Endothelial cell of umbilical vein (primary cell): ENCODE results near the gene PTBP3. TPM values are rescaled to one million over a fixed set of nuclear protein-coding genes. Genes with fewer than 3 reads are reported as not detected.

Experiments used
- BruUV-seq: library from RNA; stranded (reverse); fragments of 400-500 nt; replicated peaks from 2 replicates; lab custom pipeline; 2021; lab: Mats Ljungman, UMichigan
- CTCF ChIA-PET: fragments of 300-600, 350-600 bp; sonication (Branson Sonifier 250); formaldehyde crosslinking; loops from one replicate; lab custom pipeline; 2021; ENCODE audit warnings: antibody characterized with exemption, inconsistent platforms; lab: Charles Lee
- POLR2A ChIA-PET: fragments of 300-600, 350-600 bp; sonication (Branson Sonifier 250); formaldehyde crosslinking; loops from one replicate; lab custom pipeline; 2021; ENCODE audit warnings: antibody characterized with exemption, inconsistent platforms; lab: Charles Lee
- DNase-seq: peaks from one replicate; pipeline ENCODE4 v3.0.0-alpha.2; 2011; ENCODE audit warnings: low read depth, low spot score
- FAIRE-seq: peaks from 2 replicates; lab custom pipeline; 2011; peaks lifted over from hg19 to GRCh38; lab: Jason Lieb, UNC
- H2AFZ ChIP-seq: 2 replicates; pipeline ENCODE4 v1.6.0; 2012; ENCODE audit warnings: low read depth, low read length, control low read depth, inconsistent platforms
- H3K27ac ChIP-seq: 2 replicates; pipeline ENCODE4 v1.5.1; 2011; ENCODE audit warnings: low read depth, mild to moderate bottlenecking, control low read depth, low read length, moderate library complexity; ENCODE audit not compliant: insufficient read depth
- H3K27me3 ChIP-seq, 2 experiments: 2 replicates each; pipeline versions ENCODE4 v1.6.0 to v1.6.1; 2011; ENCODE audit warnings: low read length in 2 of 2, mixed read lengths in 1 of 2; ENCODE audit not compliant: control insufficient read depth in 2 of 2, insufficient read depth in 2 of 2
- H3K36me3 ChIP-seq, 2 experiments: 2 replicates in 1 of 2; 3 replicates in 1 of 2; pipeline ENCODE4 v1.5.1; 2011; ENCODE audit warnings: low read length in 2 of 2, mild to moderate bottlenecking in 1 of 2, moderate library complexity in 1 of 2; ENCODE audit not compliant: control insufficient read depth in 2 of 2, insufficient read depth in 2 of 2; ENCODE audit errors: extremely low read depth in 1 of 2
- H3K4me1 ChIP-seq: 3 replicates; pipeline ENCODE4 v1.5.1; 2011; ENCODE audit warnings: mild to moderate bottlenecking, low read length; ENCODE audit not compliant: control insufficient read depth, insufficient read depth; ENCODE audit errors: extremely low read depth
- H3K4me2 ChIP-seq: 2 replicates; pipeline ENCODE4 v1.6.1; 2011; ENCODE audit warnings: low read length, control low read depth, mixed read lengths; ENCODE audit not compliant: insufficient read depth
- H3K4me3 ChIP-seq, 3 experiments: fragments of 200-600 bp in 1 of 3; sonication (generic), shearing (Covaris generic) in 1 of 3; replicated peaks in 1 of 3; 2 replicates each; pipeline ENCODE4 v1.5.1; 2011 to 2016; ENCODE audit warnings: control low read depth in 3 of 3, low read length in 3 of 3, mild to moderate bottlenecking in 2 of 3, inconsistent platforms in 1 of 3, low read depth in 1 of 3, moderate library complexity in 1 of 3; ENCODE audit not compliant: insufficient read depth in 1 of 3
- H3K79me2 ChIP-seq: 2 replicates; pipeline ENCODE4 v1.6.0; 2012; ENCODE audit warnings: low read length, inconsistent platforms; ENCODE audit not compliant: control insufficient read depth, insufficient read depth
- H3K9ac ChIP-seq: replicated peaks from 2 replicates; pipeline ENCODE3; 2011; ENCODE audit warnings: low read length, control low read depth; ENCODE audit not compliant: insufficient read depth; ENCODE audit errors: extremely low read depth
- H3K9me1 ChIP-seq: replicated peaks from 3 replicates; pipeline ENCODE4 v1.6.0; 2011; ENCODE audit warnings: mild to moderate bottlenecking, low read length; ENCODE audit not compliant: control insufficient read depth, insufficient read depth; ENCODE audit errors: extremely low read depth
- H3K9me3 ChIP-seq: replicated peaks from 2 replicates; pipeline ENCODE4 v1.5.1; 2012; ENCODE audit warnings: low read length, inconsistent platforms; ENCODE audit not compliant: control insufficient read depth, insufficient read depth
- H4K20me1 ChIP-seq: replicated peaks from 2 replicates; pipeline ENCODE3; 2011; ENCODE audit warnings: mild to moderate bottlenecking, low read length; ENCODE audit not compliant: control insufficient read depth, insufficient read depth; ENCODE audit errors: extremely low read depth
- EZH2 ChIP-seq: IDR thresholded peaks from 2 replicates; pipeline ENCODE4 v1.6.1; 2012; ENCODE audit warnings: borderline replicate concordance, low read depth, mild to moderate bottlenecking, moderate library complexity, low read length, inconsistent platforms; ENCODE audit not compliant: severe bottlenecking
- FOS ChIP-seq: IDR thresholded peaks from 2 replicates; pipeline ENCODE4 v1.6.1; 2011; ENCODE audit warnings: mild to moderate bottlenecking, low read length, moderate library complexity, borderline replicate concordance; ENCODE audit not compliant: insufficient read depth
- GATA2 ChIP-seq: IDR thresholded peaks from 2 replicates; pipeline ENCODE4 v1.7.0; 2011; ENCODE audit warnings: low read depth, mild to moderate bottlenecking, moderate library complexity, mixed read lengths, low read length; ENCODE audit not compliant: insufficient read length, insufficient read depth
- JUN ChIP-seq: IDR thresholded peaks from 2 replicates; pipeline ENCODE4 v1.6.1; 2011; ENCODE audit warnings: borderline replicate concordance, low read depth; ENCODE audit not compliant: insufficient read length, insufficient read depth
- MAX ChIP-seq: IDR thresholded peaks from 2 replicates; pipeline ENCODE4 v1.6.1; 2011; ENCODE audit not compliant: insufficient read depth, insufficient read length
- MYC ChIP-seq: IDR thresholded peaks from one replicate; pipeline ENCODE4 v1.6.1; 2011; ENCODE audit warnings: mild to moderate bottlenecking, low read depth, low read length
- POLR2A ChIP-seq: IDR thresholded peaks from 2 replicates; pipeline ENCODE4 v1.6.1; 2012; ENCODE audit warnings: low read depth, mild to moderate bottlenecking, control low read depth, low read length
- POLR2AphosphoS5 ChIP-seq: IDR thresholded peaks from 2 replicates; pipeline ENCODE4 v1.6.1; 2012; ENCODE audit warnings: low read depth, mild to moderate bottlenecking, control low read depth, low read length, moderate library complexity; ENCODE audit not compliant: insufficient read depth
- dilution Hi-C: fragments of 300-500 bp; cut with MboI; formaldehyde crosslinking; loops from one replicate; pipeline ENCODE4 v1.15.0; 2019; ENCODE audit warnings: low sequenced_read_pairs; ENCODE audit not compliant: extremely low pct_ligation_motif_present
- intact Hi-C: fragments of 100-400 bp; cut with micrococcal nuclease; formaldehyde crosslinking; loops from one replicate; pipeline ENCODE4 v1.10.0; 2022
- polyA plus RNA-seq, 4 experiments: library from polyadenylated mRNA; depleted of rRNA in 3 of 4; stranded (reverse) in 3 of 4; unstranded in 1 of 4; fragments of >200 nt; gene quantifications; 2 replicates each; pipeline versions ENCODE4 v1.2.1 to v1.2.3, GENCODE V29; 2011 to 2012; ENCODE audit warnings: missing spikeins in 1 of 4
- total RNA-seq: library from RNA; stranded (reverse); gene quantifications from 2 replicates; pipeline ENCODE4 v1.2.3, GENCODE V29; 2021
- TF ChIP-seq, protein P1 (sequence below), 2 donors: IDR thresholded peaks; 1 replicate in 1 of 2; 2 replicates in 1 of 2; pipeline ENCODE4 v1.5.1; 2011; ENCODE audit warnings: low read length in 2 of 2, mild to moderate bottlenecking in 2 of 2, moderate library complexity in 2 of 2, control low read depth in 1 of 2, inconsistent platforms in 1 of 2, low read depth in 1 of 2; ENCODE audit not compliant: insufficient read depth in 1 of 2; ENCODE audit errors: extremely low read depth in 1 of 2

Gene PTBP3
- total and polyA plus RNA-seq, 2 donors (not counting 3 experiments of a cell fraction or from before 2014, with no cell fraction given) = 42.4 to 75.0 TPM

DNA sequence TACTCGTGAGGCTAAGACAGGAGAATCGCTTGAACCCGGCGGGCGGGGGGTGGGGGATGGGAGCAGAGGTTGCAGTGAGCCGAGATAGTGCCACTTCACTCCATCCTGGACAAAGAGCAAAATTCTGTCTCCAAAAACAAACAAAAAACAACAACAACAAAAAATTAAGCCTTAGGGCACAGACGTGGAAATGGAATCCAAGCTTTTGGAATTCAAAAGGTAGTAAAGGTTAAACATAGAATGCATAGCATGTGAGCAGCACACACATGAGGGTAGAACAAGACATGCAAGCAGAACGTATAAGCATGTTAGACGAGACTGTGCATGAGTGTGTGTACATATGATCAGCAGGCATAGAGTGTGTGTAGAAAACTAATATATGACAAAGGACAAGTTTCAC is 68.0 kb downstream of the PTBP3 start:
- no TSS peak for BruUV-seq

More for the DNA sequence above, 68.0 kb downstream of the PTBP3 start:
- Histone ChIP-seq H3K9me3 (no peaks in the 10 kb centered on the region), H3K9ac (no peak overlapping the region), H3K27ac (no peak overlapping the region), H3K4me1 (no peaks in the 10 kb centered on the region), H3K27me3 (no peaks in the 10 kb centered on the region), H3K4me3 (no peak overlapping the region), H4K20me1 (no peaks in the 10 kb centered on the region), H2AFZ (no peak overlapping the region), H3K9me1 (no peaks in the 10 kb centered on the region), H3K4me2 (no peak overlapping the region), H3K79me2 (peaks cover 26% of the 10 kb centered on the region), H3K36me3 (peaks cover 0 to 9% of the 10 kb centered on the region in 2 experiments)
- ChIA-PET CTCF (no interaction called here), POLR2A (no interaction called here)
- intact Hi-C loops (no loop called here), dilution Hi-C loops (no loop called here)
- no peak for DNase-seq
- TF ChIP-seq, protein P1, sequence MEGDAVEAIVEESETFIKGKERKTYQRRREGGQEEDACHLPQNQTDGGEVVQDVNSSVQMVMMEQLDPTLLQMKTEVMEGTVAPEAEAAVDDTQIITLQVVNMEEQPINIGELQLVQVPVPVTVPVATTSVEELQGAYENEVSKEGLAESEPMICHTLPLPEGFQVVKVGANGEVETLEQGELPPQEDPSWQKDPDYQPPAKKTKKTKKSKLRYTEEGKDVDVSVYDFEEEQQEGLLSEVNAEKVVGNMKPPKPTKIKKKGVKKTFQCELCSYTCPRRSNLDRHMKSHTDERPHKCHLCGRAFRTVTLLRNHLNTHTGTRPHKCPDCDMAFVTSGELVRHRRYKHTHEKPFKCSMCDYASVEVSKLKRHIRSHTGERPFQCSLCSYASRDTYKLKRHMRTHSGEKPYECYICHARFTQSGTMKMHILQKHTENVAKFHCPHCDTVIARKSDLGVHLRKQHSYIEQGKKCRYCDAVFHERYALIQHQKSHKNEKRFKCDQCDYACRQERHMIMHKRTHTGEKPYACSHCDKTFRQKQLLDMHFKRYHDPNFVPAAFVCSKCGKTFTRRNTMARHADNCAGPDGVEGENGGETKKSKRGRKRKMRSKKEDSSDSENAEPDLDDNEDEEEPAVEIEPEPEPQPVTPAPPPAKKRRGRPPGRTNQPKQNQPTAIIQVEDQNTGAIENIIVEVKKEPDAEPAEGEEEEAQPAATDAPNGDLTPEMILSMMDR (IDR thresholded peaks at IDR 0.05; ENCODE audit: extremely low read depth in 1 of 2, insufficient read depth in 1 of 2, low read depth in 1 of 2, low read length in 2 of 2) = no peak
- TF ChIP-seq MYC (no peak), JUN (no peak), EZH2 (no peak), GATA2 (no peak), POLR2AphosphoS5 (no peak), FOS (no peak), MAX (no peak), POLR2A (no peak)
- FAIRE-seq = no peak
